C4-2B (cell line): ENCODE results near the gene SETX.

ENCODE experiments used
- ZFX ChIP-seq: fragments of 450-650 bp; IDR thresholded peaks from 2 replicates; pipeline ENCODE4 v1.6.1; 2017
- TF ChIP-seq, protein P1 (sequence below): fragments of 450-650 bp; conservative IDR thresholded peaks from 2 replicates; pipeline ENCODE4 v1.5.1; 2017; ENCODE audit warnings: mild to moderate bottlenecking

DNA sequence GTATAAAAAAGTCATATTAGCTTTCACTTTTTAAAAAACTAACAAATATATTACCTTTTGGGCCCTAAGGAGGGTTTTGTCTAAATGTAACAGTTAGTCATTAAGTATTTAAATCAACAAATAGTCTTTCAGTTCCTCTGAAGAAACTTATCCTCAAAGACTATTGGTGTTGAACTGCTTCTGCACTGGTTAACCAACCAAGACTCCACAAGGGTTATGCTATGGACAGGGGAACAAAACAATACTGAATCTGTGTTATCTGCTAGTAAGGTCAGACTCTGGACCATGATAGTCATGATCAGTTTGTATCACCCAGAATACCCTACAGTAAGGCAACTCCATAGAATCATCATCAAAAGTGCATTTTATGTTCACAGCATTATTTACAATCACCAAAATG is 42.4 kb downstream of the SETX start:
- TF ChIP-seq, protein P1, sequence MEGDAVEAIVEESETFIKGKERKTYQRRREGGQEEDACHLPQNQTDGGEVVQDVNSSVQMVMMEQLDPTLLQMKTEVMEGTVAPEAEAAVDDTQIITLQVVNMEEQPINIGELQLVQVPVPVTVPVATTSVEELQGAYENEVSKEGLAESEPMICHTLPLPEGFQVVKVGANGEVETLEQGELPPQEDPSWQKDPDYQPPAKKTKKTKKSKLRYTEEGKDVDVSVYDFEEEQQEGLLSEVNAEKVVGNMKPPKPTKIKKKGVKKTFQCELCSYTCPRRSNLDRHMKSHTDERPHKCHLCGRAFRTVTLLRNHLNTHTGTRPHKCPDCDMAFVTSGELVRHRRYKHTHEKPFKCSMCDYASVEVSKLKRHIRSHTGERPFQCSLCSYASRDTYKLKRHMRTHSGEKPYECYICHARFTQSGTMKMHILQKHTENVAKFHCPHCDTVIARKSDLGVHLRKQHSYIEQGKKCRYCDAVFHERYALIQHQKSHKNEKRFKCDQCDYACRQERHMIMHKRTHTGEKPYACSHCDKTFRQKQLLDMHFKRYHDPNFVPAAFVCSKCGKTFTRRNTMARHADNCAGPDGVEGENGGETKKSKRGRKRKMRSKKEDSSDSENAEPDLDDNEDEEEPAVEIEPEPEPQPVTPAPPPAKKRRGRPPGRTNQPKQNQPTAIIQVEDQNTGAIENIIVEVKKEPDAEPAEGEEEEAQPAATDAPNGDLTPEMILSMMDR, result no peak
- no peak for TF ChIP-seq ZFX
